ENCODE results near the gene SYT17. TPM values are rescaled to one million over a fixed set of nuclear protein-coding genes. Genes with fewer than 3 reads are reported as not detected.

The SYT17 gene
- total and polyA plus RNA-seq, 8 donors, result 2.9 to 37.1 (median 10.7) TPM

DNA sequence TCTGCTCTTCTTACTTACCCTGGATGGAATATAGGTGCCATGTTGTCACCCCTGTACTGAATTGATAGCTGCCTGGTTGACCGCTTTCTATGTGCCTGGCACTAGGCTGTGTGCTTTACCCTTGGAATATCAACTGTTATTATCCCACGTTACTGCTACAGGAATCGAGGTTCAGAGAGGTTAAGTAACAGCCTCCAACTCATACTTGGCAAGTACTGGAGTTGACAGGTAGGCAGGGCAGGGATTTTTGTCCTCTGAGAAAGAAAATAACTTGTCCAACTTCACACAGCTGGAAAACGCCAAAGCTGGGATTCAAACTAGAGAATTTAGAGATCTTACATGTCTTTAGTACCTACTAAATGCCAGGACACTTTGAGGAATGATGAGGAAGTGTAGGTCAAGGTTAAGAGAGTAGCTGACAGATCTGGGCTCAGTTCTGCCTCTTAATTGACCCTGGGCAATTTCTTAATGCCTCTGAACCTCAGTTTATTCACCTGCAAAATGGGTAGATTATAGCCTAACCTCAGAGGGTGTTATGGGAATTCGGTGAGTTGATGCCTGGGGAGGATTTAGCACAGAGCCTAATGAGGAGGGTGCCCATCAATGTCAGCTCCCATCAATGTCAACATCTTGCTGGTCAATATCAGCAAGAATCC is 28.5 kb upstream of the SYT17 start:
- H3K27ac ChIP-seq, result peak overlapping the region in 2 of 5 donors; percentile 12 to 58
- H3K36me3 ChIP-seq, result no peaks in the 10 kb centered on the region
- H3K4me3 ChIP-seq, result no peak overlapping the region
- no peaks in the 10 kb centered on the region for H3K9me3 ChIP-seq
- DNase-seq, result no peak
- H3K27me3 ChIP-seq, result no peaks in the 10 kb centered on the region
- TF ChIP-seq CTCF (IDR thresholded peaks at IDR 0.05), result no peak
- intact Hi-C loops (cut with DNase I; ENCODE audit: low total_unique reads), result no loop called here
- WGBS, 5 donors, result 67 to 80% (median 75%) methylated on average over 5 of the region's 5 CpGs
- H3K4me1 ChIP-seq, result peaks cover 15 to 45% (median 24%) of the 10 kb centered on the region in 4 donors

- Histone ChIP-seq H3K27me3 (no peaks in the 10 kb centered on the region), H3K4me3 (no peak overlapping the region), H3K4me1 (peaks cover 15 to 42% (median 24%) of the 10 kb centered on the region in 4 donors), H3K27ac (no peak overlapping the region), H3K9me3 (no peaks in the 10 kb centered on the region), H3K36me3 (no peaks in the 10 kb centered on the region)
- TF ChIP-seq POLR2A (IDR thresholded peaks at IDR 0.05) (no peak), EP300 (IDR thresholded peaks at IDR 0.05) (no peak), CTCF (IDR thresholded peaks at IDR 0.05) (no peak), POLR2AphosphoS5 (IDR thresholded peaks at IDR 0.05) (no peak)
- DNase-seq, result no peak
- intact Hi-C loops (cut with DNase I; ENCODE audit: low total_unique reads), result no loop called here
- 61 to 80% (median 69%) methylated on average over 2 of the region's 2 CpGs for WGBS, 5 donors
Observed at GRCh38 chr16:19140396-19140795, 27.6 kb upstream of the SYT17 start.

- 68 to 84% (median 82%) methylated on average over 8 of the region's 8 CpGs for WGBS, 5 donors
- Histone ChIP-seq H3K4me3 (no peak overlapping the region), H3K36me3 (no peaks in the 10 kb centered on the region), H3K9me3 (peaks cover 0 to 6% (median 0%) of the 10 kb centered on the region in 4 donors), H3K4me1 (peaks cover 0 to 16% (median 6%) of the 10 kb centered on the region in 4 donors), H3K27me3 (no peaks in the 10 kb centered on the region), H3K27ac (no peak overlapping the region)
- TF ChIP-seq POLR2A (IDR thresholded peaks at IDR 0.05) (no peak), EP300 (IDR thresholded peaks at IDR 0.05) (no peak), CTCF (IDR thresholded peaks at IDR 0.05) (no peak), POLR2AphosphoS5 (IDR thresholded peaks at IDR 0.05) (no peak)
- no peak for DNase-seq
- intact Hi-C loops (cut with DNase I; ENCODE audit: low total_unique reads), result no loop called here
Observed at GRCh38 chr16:19142939-19143598, 25.0 kb upstream of the SYT17 start.

GRCh38 chr16:19143599-19143956 is 24.5 kb upstream of the SYT17 start:
- H3K4me3 ChIP-seq, result no peak overlapping the region
- H3K27me3 ChIP-seq, result no peaks in the 10 kb centered on the region
- H3K27ac ChIP-seq, result no peak overlapping the region
- H3K9me3 ChIP-seq, result peaks cover 0 to 9% (median 0%) of the 10 kb centered on the region in 4 donors
- peaks cover 0 to 11% (median 5%) of the 10 kb centered on the region in 4 donors for H3K4me1 ChIP-seq
- DNase-seq, result no peak
- WGBS, 5 donors, result 78 to 90% (median 83%) methylated on average over 9 of the region's 9 CpGs
- intact Hi-C loops (cut with DNase I; ENCODE audit: low total_unique reads), result no loop called here
- no peaks in the 10 kb centered on the region for H3K36me3 ChIP-seq
- no peak for TF ChIP-seq CTCF (IDR thresholded peaks at IDR 0.05)
- no peak for TF ChIP-seq EP300 (IDR thresholded peaks at IDR 0.05)
- TF ChIP-seq POLR2AphosphoS5 (IDR thresholded peaks at IDR 0.05), result no peak
- TF ChIP-seq POLR2A (IDR thresholded peaks at IDR 0.05), result no peak
